H9 (cell line): ENCODE results near the gene STRN. TPM values are rescaled to one million over a fixed set of nuclear protein-coding genes. Genes with fewer than 3 reads are reported as not detected.

Experiments
- DNase-seq: peaks from one replicate; pipeline ENCODE4 v3.0.0-alpha.2; 2017
- H2AFZ ChIP-seq: one replicate; pipeline ENCODE4 v1.6.1; 2013; ENCODE audit warnings: mild to moderate bottlenecking, low read length, control low read depth, moderate library complexity
- H2AK5ac ChIP-seq: 2 replicates; pipeline ENCODE4 v1.6.1; 2013; ENCODE audit warnings: low read length, control low read depth, mixed read lengths; ENCODE audit not compliant: insufficient read length
- H2BK120ac ChIP-seq: one replicate; pipeline ENCODE4 v1.6.1; 2013; ENCODE audit warnings: low read depth, mild to moderate bottlenecking, low read length, control low read depth, inconsistent platforms; ENCODE audit not compliant: poor library complexity, severe bottlenecking
- H2BK12ac ChIP-seq: 2 replicates; pipeline ENCODE4 v1.6.1; 2013; ENCODE audit warnings: low read length, control low read depth, mixed read lengths, low read depth; ENCODE audit not compliant: insufficient read length
- H2BK15ac ChIP-seq: 2 replicates; pipeline ENCODE4 v1.6.1; 2013; ENCODE audit warnings: low read depth, low read length, control low read depth
- H2BK20ac ChIP-seq: one replicate; pipeline ENCODE4 v1.6.1; 2013; ENCODE audit warnings: low read depth, mild to moderate bottlenecking, low read length, control low read depth, inconsistent platforms; ENCODE audit not compliant: poor library complexity, severe bottlenecking
- H2BK5ac ChIP-seq: 2 replicates; pipeline ENCODE4 v1.6.1; 2013; ENCODE audit warnings: low read length, control low read depth, mixed read lengths; ENCODE audit not compliant: insufficient read length
- H3K14ac ChIP-seq: 2 replicates; pipeline ENCODE4 v1.6.1; 2013; ENCODE audit warnings: low read length, control low read depth; ENCODE audit not compliant: insufficient read depth
- H3K18ac ChIP-seq: 2 replicates; pipeline ENCODE4 v1.6.1; 2013; ENCODE audit warnings: low read depth, mild to moderate bottlenecking, mixed read lengths, low read length, control low read depth; ENCODE audit not compliant: insufficient read length
- H3K23ac ChIP-seq: 2 replicates; pipeline ENCODE4 v1.6.1; 2013; ENCODE audit warnings: low read length, control low read depth, mixed read lengths, low read depth; ENCODE audit not compliant: insufficient read length
- H3K23me2 ChIP-seq: 2 replicates; pipeline ENCODE4 v1.6.1; 2013; ENCODE audit warnings: low read depth, mild to moderate bottlenecking, mixed read lengths, low read length, control low read depth; ENCODE audit not compliant: insufficient read length, poor library complexity, severe bottlenecking
- H3K27ac ChIP-seq: 2 replicates; pipeline ENCODE4 v1.5.1; 2013; ENCODE audit warnings: low read length, control low read depth, mixed read lengths, low read depth; ENCODE audit not compliant: insufficient read length
- H3K27me3 ChIP-seq: 2 replicates; pipeline ENCODE4 v1.6.1; 2013; ENCODE audit warnings: low read length, control low read depth, inconsistent platforms; ENCODE audit not compliant: insufficient read depth
- H3K4ac ChIP-seq: 2 replicates; pipeline ENCODE4 v1.6.1; 2013; ENCODE audit warnings: low read depth, mild to moderate bottlenecking, control low read depth, inconsistent platforms, low read length, moderate library complexity
- H3K4me1 ChIP-seq: 2 replicates; pipeline ENCODE4 v1.6.1; 2013; ENCODE audit warnings: low read length, control low read depth, inconsistent platforms; ENCODE audit not compliant: insufficient read depth
- H3K4me2 ChIP-seq: 2 replicates; pipeline ENCODE4 v1.6.1; 2013; ENCODE audit warnings: low read length, control low read depth, mixed read lengths; ENCODE audit not compliant: insufficient read length, insufficient read depth
- H3K56ac ChIP-seq: 2 replicates; pipeline ENCODE4 v1.6.1; 2013; ENCODE audit warnings: low read depth, mild to moderate bottlenecking, mixed read lengths, low read length, control low read depth; ENCODE audit not compliant: insufficient read length
- H3K79me1 ChIP-seq: 2 replicates; pipeline ENCODE4 v1.6.1; 2013; ENCODE audit warnings: low read depth, mild to moderate bottlenecking, moderate library complexity, low read length, control low read depth, inconsistent platforms; ENCODE audit not compliant: insufficient read depth, poor library complexity, severe bottlenecking
- H3K79me2 ChIP-seq: 2 replicates; pipeline ENCODE4 v1.6.1; 2013; ENCODE audit warnings: low read length, control low read depth, inconsistent platforms; ENCODE audit not compliant: insufficient read depth
- H3K9ac ChIP-seq: 2 replicates; pipeline ENCODE4 v1.6.1; 2013; ENCODE audit warnings: low read length, control low read depth, mixed read lengths; ENCODE audit not compliant: insufficient read length; ENCODE audit errors: extremely low read depth
- H3K9me3 ChIP-seq: one replicate; pipeline ENCODE4 v1.6.1; 2013; ENCODE audit warnings: low read depth, low read length, inconsistent platforms; ENCODE audit not compliant: control insufficient read depth
- H3T11ph ChIP-seq: one replicate; pipeline ENCODE4 v1.6.1; 2013; ENCODE audit warnings: mild to moderate bottlenecking, low read length, control low read depth, inconsistent platforms
- H4K20me1 ChIP-seq: one replicate; pipeline ENCODE4 v1.6.1; 2013; ENCODE audit not compliant: control insufficient read depth, insufficient read length, insufficient read depth
- H4K5ac ChIP-seq: 2 replicates; pipeline ENCODE4 v1.6.1; 2013; ENCODE audit warnings: low read depth, mild to moderate bottlenecking, mixed read lengths, low read length, control low read depth; ENCODE audit not compliant: insufficient read length
- H4K8ac ChIP-seq: replicated peaks from 2 replicates; pipeline ENCODE4 v1.6.1; 2013; ENCODE audit warnings: low read length, control low read depth, mixed read lengths, low read depth; ENCODE audit not compliant: insufficient read length
- H4K91ac ChIP-seq: 2 replicates; pipeline ENCODE4 v1.6.1; 2013; ENCODE audit warnings: low read depth, mild to moderate bottlenecking, moderate library complexity, mixed read lengths, low read length, control low read depth; ENCODE audit not compliant: insufficient read length
- H3K27ac Mint-ChIP-seq, 3 experiments: 2 replicates in 2 of 3; 3 replicates in 1 of 3; pipeline ENCODE4 v1.8.0; 2020 to 2021; ENCODE audit warnings: mixed read lengths in 3 of 3, mild to moderate bottlenecking in 1 of 3, moderate library complexity in 1 of 3
- H3K27me3 Mint-ChIP-seq: 2 replicates; pipeline ENCODE4 v1.8.0; 2021; ENCODE audit warnings: low read depth, mild to moderate bottlenecking, moderate library complexity, mixed read lengths
- H3K36me3 Mint-ChIP-seq, 3 experiments: 2 replicates in 2 of 3; 3 replicates in 1 of 3; pipeline ENCODE4 v1.8.0; 2020 to 2021; ENCODE audit warnings: low read depth in 3 of 3, mixed read lengths in 3 of 3; ENCODE audit not compliant: insufficient read depth in 1 of 3
- H3K4me1 Mint-ChIP-seq, 2 experiments: 2 replicates each; pipeline ENCODE4 v1.8.0; 2020; ENCODE audit warnings: mixed read lengths in 2 of 2
- H3K4me3 Mint-ChIP-seq, 2 experiments: 2 replicates in 1 of 2; 3 replicates in 1 of 2; pipeline ENCODE4 v1.8.0; 2020 to 2021; ENCODE audit warnings: mild to moderate bottlenecking in 2 of 2, mixed read lengths in 2 of 2, moderate library complexity in 1 of 2
- H3K9me3 Mint-ChIP-seq, 2 experiments: 2 replicates in 1 of 2; 3 replicates in 1 of 2; pipeline ENCODE4 v1.8.0; 2020; ENCODE audit warnings: mild to moderate bottlenecking in 2 of 2, mixed read lengths in 2 of 2, moderate library complexity in 1 of 2
- CTCF ChIP-seq: fragments of 200-600 bp; sonication (generic); conservative IDR thresholded peaks from 3 replicates; pipeline ENCODE4 v1.8.0; 2021; ENCODE audit warnings: antibody characterized with exemption, mild to moderate bottlenecking
- WGBS: extraction: QIAGEN DNeasy Blood & Tissue Kit; methylation state at CpG from one replicate; pipeline ENCODE4 v1.1.7; 2013; ENCODE audit warnings: missing lambda C conversion rate, low lambda C conversion rate, mixed read lengths; ENCODE audit not compliant: insufficient read length; ENCODE audit errors: extremely low coverage; 5-methylcytosine and 5-hydroxymethylcytosine counted together
- total RNA-seq: library from RNA; stranded (reverse); gene quantifications from 2 replicates; pipeline ENCODE4 v1.2.1, GENCODE V29; 2021

STRN gene
- total RNA-seq, 1 experiment from 2014 or later, result 31.7 TPM

GRCh38 chr2:36967236-36967876 is 1.0 kb upstream of the STRN start:
- no CpG with 5 or more reads among the region's 15 CpGs for WGBS
- no peak overlapping the region for H2AFZ ChIP-seq
- H2AK5ac ChIP-seq, result no peak overlapping the region
- H3K4me1 Mint-ChIP-seq, result peaks cover 51 to 54% of the 10 kb centered on the region in 2 experiments
- H4K8ac ChIP-seq, result no peak overlapping the region
- peak overlapping the region; percentile 83 for H3K4me2 ChIP-seq
- no peak overlapping the region for H4K91ac ChIP-seq
- H3K14ac ChIP-seq, result no peak overlapping the region
- peak overlapping the region; percentile 83 to 87 for H3K4me3 Mint-ChIP-seq
- no peak overlapping the region for H4K5ac ChIP-seq
- no peak for TF ChIP-seq CTCF
- no peak overlapping the region for H3T11ph ChIP-seq
- DNase-seq, result no peak
- H3K9ac ChIP-seq, result peak overlapping the region; percentile 74
- no peak overlapping the region for H2BK5ac ChIP-seq
- H4K20me1 ChIP-seq, result no peaks in the 10 kb centered on the region
- H3K9me3 ChIP-seq, result no peaks in the 10 kb centered on the region
- H3K27me3 Mint-ChIP-seq, result no peaks in the 10 kb centered on the region
- H2BK12ac ChIP-seq, result no peak overlapping the region
- no peaks in the 10 kb centered on the region for H3K9me3 Mint-ChIP-seq
- H3K18ac ChIP-seq, result no peak overlapping the region
- H3K56ac ChIP-seq, result no peak overlapping the region
- H3K27me3 ChIP-seq, result no peaks in the 10 kb centered on the region
- peaks cover 6% of the 10 kb centered on the region; the same call in 1 of the 2 replicates for H3K4me1 ChIP-seq
- no peak overlapping the region for H3K23ac ChIP-seq
- H3K36me3 Mint-ChIP-seq, result no peaks in the 10 kb centered on the region
- no peak overlapping the region for H3K27ac Mint-ChIP-seq
- no peak overlapping the region for H2BK20ac ChIP-seq
- H3K4ac ChIP-seq, result no peak overlapping the region
- H3K79me1 ChIP-seq, result no peaks in the 10 kb centered on the region
- no peak overlapping the region for H2BK15ac ChIP-seq
- H3K79me2 ChIP-seq, result 0 out of 2 replicates have a peak, but pooled peaks cover 2% of the 10 kb centered on the region
- no peak overlapping the region for H2BK120ac ChIP-seq
- H3K27ac ChIP-seq, result no peak overlapping the region
- H3K23me2 ChIP-seq, result peaks cover 10% of the 10 kb centered on the region
